Stimulated activated CD4-positive, alpha-beta T cell treated with anti-CD3 and anti-CD28 coated beads, TNF-alpha, amount 100 ng/mL, for 24 hours (primary cell): ENCODE results near the gene GLCE.
"Not testable (repeated sequence)": the region's sequence is repeated elsewhere in the genome, so short reads cannot be mapped to it uniquely, and the experiment has no call there.

ENCODE experiments used
- DNase-seq, 3 experiments: peaks; one replicate each; pipeline ENCODE4 v3.0.0-alpha.2; 2020; ENCODE audit warnings: low read depth in 3 of 3

Gene GLCE

DNA sequence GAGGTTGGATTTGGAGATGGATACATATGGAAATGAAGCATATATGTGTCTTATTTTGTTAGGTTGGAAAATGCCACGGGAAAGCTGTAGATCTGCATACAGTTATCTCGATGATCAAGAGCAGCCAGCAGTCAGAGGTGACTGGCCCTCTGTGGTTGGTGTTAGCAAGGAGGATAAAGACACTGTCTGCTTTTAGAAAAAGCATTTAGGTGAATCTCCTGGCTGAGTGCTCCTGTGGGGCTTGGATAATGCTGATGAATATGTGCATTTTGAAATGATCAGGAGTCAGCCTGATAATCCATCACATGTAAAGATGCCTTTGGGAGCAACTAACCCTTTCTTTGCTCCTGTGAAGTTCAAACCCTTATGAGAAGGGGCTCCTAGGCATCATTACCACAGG, 24.9 kb upstream of the GLCE start:
- no peak for DNase-seq

- no peak for DNase-seq
These were observed 21.5 kb upstream of the GLCE start for GRCh38 chr15:69138963-69139362.

DNA sequence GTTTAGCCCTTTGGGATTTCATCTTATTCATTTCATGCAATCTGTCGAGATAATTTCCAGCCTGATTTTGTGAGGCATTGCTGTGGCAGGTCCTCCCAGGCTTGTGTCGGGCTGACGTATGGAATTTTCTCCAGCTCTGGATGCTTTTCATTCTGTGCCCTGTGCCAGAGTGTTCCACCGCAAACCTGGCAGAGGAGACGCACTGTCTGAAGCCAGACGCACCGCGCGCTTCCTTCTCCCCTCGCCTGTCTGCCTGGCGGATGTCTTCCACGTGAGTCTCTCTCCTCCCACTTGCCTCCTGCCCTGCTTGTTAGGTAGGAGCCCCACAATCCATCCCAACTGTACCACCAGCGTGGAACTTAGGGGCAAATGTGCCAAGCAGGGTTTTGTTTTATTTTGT, 20.1 kb upstream of the GLCE start:
- no peak for DNase-seq

DNA sequence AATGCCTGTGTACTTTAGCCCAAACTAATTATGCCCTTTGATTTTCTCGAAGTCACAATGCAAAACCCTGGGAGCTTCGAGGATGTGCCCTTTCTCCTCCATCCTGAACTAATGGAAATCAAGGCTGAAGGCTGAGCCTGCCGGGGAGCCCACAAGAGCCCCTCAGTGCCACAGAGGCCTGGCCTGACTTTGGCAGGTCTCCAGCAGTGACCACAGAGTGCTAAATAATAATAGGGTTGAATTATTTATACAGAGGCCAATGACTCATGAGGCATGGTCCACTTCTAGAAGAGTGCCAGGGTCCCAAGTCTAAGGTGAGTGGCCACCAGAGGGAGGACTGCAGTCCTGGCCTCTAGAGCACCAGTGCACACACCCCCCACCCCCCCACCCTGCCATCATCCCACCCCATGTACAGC, 19.1 kb upstream of the GLCE start:
- no peak for DNase-seq

- no peak for DNase-seq
These were observed 18.6 kb upstream of the GLCE start for GRCh38 chr15:69141833-69142232.

DNA sequence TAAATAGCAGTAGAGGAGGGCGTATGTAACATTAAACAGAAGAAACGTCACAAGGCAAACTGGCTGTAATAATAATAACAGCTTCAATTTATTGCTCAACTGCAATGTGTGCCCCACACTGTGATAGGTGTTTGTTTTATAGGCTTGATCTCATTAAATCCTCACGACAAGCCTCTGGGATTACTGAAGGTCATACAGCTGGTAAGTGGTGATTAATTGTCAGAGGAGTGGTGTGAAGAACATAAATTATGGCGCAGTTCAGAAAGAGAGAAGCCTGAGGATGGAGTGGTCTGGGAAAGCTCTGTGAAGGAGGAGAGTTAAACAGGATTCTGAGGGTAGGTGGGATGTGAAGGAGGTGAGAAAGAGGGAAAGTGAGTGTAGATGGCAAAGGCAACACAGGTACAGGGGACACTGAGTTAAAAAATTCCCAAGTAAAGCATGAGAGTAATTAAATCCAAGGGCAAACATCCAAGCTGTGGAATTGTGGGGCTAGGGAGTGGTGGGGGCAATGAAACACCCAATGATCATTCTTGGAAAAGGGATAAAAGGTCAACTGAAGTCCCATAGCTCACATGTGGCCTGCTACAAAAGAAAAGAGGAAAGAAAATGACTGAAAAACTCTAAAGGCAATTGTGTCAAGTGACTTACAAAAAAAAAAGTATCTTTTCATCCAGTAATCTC, 16.5 kb upstream of the GLCE start:
- DNase-seq = no peak

DNA sequence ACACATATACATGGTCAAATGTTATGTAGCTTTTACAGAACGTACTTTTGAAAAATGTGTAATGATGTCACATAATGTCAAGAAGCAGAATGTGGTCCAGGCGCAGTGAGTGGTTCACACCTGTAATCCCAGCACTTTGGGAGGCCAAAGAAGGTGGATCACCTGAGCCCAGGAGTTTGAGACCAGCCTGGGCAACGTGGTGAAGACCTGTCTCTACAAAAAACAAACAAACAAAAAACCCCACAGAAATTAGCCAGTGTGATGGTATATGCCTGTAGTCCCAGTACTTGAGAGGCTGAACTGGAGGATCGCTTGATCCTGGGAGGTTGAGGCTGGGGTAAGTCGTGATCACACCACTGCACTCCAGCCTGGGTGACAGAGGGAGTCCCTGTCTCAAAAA, 15.9 kb upstream of the GLCE start:
- no peak for DNase-seq

GRCh38 chr15:69145149-69145693, 15.2 kb upstream of the GLCE start:
- no peak for DNase-seq

GRCh38 chr15:69145694-69146492, 14.5 kb upstream of the GLCE start:
- no peak for DNase-seq

GRCh38 chr15:69146724-69147435, 13.6 kb upstream of the GLCE start:
- no peak for DNase-seq

DNA sequence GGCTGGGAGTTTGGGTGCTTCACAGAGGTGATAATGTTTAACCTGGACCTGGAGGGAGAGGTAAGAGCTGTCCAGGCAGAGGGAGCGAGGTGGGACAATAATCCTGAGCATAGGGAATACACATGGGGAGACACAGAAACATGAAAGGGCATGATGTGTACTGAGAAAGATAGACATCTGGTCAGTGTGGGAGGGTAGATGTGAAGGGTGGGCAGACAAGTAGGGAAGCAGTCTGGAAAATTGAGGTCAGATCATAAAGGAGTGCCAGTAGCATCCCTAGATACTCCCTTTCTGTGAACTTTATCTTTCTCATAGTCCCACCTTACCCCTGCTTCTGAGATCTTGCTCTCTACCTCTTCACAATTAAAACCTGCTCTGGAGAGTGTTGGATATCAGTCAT, 12.0 kb upstream of the GLCE start:
- DNase-seq = no peak

DNA sequence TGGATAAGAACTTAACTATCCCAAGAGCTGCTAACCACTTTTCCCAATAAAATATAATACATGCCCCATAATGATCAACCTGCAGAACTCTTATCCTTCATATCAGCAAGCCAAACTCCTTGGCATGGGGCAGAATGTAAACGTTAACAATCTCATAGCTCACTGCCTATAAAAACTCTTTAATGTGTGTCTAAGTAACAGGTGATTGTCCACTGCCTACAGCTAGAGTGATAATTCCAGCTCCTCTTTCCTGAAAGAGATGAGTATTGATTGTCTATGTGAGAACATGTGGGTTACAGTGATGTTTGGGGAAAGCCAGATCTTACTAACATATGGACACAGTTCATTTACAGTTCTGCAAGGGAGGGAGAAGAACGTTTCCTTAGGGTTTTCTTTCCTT, 11.3 kb upstream of the GLCE start:
- no peak for DNase-seq

DNA sequence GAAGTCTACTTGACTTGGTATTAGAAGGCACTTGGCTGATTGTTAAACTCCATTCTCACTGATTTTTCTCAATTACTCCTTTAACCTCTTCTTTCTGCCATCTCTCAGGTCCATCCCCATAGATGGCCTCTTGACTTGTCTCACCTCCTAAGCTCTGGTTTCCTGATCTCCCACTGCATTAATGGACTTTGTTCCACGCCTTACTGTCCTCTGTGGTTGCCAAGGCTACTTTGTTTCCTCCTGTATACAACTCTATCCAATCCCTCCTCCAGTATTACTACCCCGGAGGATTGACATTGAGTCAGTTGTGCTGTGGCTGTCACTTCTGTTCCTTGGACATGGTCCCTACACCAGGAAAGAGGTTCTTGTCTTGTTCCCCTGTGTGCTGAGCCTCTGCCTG, 10.6 kb upstream of the GLCE start:
- DNase-seq = no peak

- no peak for DNase-seq
These were observed 10.1 kb upstream of the GLCE start for GRCh38 chr15:69150336-69150735.

- no peak for DNase-seq
These were observed 9.6 kb upstream of the GLCE start for GRCh38 chr15:69150841-69151240.

DNA sequence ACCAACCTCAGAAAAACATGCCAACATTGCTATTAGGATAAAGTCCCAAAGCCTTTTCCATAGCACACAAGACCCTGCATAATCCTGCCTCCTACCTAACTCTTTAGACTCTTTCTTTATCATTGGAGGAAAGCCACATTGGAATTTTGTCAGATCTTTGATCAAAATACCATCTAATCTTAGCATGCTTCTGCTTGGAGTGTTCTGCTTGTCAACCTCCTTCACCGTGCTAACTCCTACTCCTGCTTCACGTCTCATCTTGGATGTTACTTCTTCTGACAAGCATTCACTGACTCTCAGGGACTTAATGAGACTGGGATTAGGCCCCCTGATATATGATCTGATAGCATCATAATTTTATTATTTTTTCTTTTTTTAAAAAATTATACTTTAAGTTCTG, 7.4 kb upstream of the GLCE start:
- DNase-seq = no peak

DNA sequence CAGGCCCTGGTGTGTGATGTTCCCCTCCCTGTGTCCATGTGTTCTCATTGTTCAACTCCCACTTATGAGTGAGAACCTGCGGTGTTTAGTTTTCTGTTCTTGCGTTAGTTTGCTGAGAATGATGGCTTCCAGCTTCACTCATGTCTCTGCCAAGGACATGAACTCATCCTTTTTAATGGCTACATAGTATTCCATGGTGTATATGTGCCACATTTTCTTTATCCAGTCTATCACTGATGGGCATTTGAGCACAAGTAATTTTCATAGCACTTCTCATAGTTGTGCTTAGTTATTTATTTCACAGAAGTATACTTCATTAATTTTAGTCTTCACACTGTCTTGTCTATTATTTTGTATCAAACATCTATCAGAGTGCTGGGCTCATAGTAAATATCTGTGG, 6.8 kb upstream of the GLCE start:
- DNase-seq = not testable (repeated sequence)

DNA sequence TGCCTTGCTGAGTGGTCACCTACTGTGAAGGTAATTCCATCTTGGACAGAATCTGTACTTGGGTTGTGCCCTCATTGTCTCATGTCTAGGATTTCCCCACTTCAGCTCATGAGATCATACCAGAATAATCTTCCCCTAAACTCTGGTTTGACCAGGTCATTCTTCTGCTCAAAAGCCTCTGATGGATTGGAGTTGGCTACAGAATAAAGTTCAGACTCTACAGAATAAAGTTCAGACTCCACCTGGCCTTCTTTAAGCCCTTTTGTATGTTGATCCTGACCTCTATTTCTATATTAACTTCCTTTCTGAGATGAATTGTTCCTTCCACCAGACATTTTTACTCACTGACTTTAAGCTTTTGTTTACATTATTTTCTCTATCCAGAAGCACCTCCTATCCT, 6.4 kb upstream of the GLCE start:
- DNase-seq = no peak

DNA sequence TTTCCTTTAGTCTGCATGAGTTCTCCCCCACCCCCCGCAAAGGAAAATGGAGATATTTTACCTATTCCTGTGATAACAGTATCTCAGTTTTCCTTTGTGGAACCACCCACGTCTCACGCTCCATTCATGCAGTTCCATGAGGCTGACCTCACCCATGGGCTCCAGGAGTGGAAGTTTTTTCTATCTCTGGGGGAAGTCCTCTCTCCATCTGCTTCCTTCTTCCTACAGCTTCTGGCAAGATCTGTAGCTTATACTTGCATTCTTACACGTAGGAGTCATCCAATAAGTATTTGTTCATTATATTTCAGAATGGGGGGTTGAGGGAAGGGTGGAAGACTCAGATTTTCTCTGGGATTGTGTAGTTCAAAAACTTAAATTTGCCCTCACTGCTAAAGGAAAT, 5.8 kb upstream of the GLCE start:
- no peak for DNase-seq

GRCh38 chr15:69156736-69157381, 3.6 kb upstream of the GLCE start:
- DNase-seq = no peak

DNA sequence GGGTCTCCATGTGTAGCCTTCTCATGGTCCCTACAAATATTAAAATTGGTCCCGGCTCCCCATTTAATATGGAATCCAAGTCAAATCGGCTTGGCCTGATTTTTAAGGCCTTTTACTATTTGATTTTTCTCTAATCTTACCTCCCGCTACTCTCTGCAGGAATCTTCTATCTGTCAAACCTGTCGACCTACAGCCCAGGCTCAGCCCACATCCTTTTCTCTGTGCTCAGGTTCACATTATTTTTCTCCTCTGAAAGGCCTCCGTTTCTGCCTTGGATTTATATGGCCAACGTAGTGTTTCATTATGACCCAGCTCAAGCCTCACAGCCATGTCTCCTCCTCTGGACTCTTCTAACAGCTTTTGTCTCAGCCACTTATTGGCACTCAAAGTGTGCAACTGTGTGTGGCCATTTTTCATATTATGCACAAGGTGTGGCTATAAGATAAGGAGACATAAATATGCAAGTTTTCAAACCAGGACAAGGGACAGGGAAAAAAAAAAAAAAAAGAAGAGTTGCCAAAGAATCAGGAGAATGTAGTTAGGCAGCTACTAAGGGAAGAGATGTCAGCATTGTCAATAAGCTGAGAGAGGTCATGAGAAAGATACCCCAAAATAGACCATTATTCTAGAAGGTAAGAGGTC, 2.1 kb upstream of the GLCE start:
- no peak for DNase-seq

GRCh38 chr15:69158843-69159240, 1.6 kb upstream of the GLCE start:
- no peak for DNase-seq
